ENCODE results near the gene SLC39A11.

DNA sequence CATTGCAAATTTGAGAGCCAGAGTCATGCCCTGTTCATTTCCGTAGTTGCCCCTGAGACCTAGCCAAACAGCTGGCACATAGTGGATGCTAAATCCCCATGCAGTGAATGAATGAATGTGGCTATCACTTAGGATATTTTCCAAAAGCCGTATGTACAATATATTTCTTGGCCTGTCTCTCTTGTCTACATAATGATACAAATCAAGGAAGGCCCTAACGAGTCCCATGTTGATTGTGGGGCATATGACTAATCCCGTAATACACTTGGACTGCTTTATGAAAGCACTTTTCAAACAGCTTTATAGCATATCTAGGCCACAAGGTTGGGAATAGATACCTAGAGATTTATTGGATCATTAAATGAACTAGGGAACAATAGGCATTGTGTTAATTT lies 478.0 kb downstream of the SLC39A11 start:
- TF ChIP-seq, protein P1, sequence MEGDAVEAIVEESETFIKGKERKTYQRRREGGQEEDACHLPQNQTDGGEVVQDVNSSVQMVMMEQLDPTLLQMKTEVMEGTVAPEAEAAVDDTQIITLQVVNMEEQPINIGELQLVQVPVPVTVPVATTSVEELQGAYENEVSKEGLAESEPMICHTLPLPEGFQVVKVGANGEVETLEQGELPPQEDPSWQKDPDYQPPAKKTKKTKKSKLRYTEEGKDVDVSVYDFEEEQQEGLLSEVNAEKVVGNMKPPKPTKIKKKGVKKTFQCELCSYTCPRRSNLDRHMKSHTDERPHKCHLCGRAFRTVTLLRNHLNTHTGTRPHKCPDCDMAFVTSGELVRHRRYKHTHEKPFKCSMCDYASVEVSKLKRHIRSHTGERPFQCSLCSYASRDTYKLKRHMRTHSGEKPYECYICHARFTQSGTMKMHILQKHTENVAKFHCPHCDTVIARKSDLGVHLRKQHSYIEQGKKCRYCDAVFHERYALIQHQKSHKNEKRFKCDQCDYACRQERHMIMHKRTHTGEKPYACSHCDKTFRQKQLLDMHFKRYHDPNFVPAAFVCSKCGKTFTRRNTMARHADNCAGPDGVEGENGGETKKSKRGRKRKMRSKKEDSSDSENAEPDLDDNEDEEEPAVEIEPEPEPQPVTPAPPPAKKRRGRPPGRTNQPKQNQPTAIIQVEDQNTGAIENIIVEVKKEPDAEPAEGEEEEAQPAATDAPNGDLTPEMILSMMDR (IDR thresholded peaks at IDR 0.05), result no peak
- no peak for TF ChIP-seq GABPA (IDR thresholded peaks at IDR 0.05; ENCODE audit: low read depth)
- no peak for TF ChIP-seq FOXM1 (IDR thresholded peaks at IDR 0.05; ENCODE audit: low read depth)
- TF ChIP-seq GATA2 (CRISPR knock-in tag; IDR thresholded peaks at IDR 0.05), result no peak
- TF ChIP-seq RFX5 (IDR thresholded peaks at IDR 0.05; ENCODE audit: low read length), result no peak
- TF ChIP-seq POLR2AphosphoS5 (IDR thresholded peaks at IDR 0.05; ENCODE audit: low read depth, low read length), result no peak
